AG09319 (cell line): ENCODE data around the gene GPA33.

Experiments used
- DNase-seq: peaks from one replicate; pipeline ENCODE4 v3.0.0-alpha.2; 2010; ENCODE audit warnings: low read depth; ENCODE audit errors: extremely low read depth
- TF ChIP-seq, protein P1 (sequence below): IDR thresholded peaks from 2 replicates; pipeline ENCODE4 v1.5.1; 2011; ENCODE audit warnings: low read depth, mild to moderate bottlenecking, inconsistent platforms, low read length, moderate library complexity

GPA33 gene

DNA sequence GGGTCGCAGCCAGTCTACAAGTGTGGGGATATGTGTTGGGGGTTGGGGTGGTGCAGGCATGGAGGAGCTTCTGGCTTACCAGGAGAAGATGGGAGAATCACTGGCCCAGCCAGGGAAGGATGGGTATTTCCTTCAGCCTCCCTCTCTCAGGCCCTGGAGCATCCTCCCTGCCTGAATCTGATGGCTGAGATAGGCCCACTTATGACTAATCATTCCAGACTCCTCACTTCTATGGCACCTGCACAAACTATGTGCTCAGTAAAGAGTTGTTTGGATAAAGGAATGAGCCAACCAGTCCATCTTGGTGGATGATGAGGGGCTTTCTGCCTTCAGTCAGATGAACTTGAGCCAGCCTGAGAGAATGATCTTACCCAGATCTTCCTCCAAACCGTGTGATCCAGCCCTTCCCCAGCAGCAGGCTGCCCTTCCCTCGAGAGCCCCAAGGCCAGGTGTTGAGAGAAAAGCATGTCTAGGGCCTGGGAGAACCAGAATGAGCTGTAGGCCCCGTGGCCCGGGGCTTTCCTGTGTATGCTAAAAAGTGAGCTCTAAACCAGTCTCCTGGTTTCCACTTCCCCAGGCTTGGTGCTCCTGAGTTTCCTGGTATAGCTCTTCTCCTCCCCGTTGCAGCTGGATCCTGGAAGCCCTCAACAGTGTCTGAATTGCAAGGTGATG, 1.3 kb downstream of the GPA33 start:
- TF ChIP-seq, protein P1, sequence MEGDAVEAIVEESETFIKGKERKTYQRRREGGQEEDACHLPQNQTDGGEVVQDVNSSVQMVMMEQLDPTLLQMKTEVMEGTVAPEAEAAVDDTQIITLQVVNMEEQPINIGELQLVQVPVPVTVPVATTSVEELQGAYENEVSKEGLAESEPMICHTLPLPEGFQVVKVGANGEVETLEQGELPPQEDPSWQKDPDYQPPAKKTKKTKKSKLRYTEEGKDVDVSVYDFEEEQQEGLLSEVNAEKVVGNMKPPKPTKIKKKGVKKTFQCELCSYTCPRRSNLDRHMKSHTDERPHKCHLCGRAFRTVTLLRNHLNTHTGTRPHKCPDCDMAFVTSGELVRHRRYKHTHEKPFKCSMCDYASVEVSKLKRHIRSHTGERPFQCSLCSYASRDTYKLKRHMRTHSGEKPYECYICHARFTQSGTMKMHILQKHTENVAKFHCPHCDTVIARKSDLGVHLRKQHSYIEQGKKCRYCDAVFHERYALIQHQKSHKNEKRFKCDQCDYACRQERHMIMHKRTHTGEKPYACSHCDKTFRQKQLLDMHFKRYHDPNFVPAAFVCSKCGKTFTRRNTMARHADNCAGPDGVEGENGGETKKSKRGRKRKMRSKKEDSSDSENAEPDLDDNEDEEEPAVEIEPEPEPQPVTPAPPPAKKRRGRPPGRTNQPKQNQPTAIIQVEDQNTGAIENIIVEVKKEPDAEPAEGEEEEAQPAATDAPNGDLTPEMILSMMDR, result no peak
- no peak for DNase-seq

DNA sequence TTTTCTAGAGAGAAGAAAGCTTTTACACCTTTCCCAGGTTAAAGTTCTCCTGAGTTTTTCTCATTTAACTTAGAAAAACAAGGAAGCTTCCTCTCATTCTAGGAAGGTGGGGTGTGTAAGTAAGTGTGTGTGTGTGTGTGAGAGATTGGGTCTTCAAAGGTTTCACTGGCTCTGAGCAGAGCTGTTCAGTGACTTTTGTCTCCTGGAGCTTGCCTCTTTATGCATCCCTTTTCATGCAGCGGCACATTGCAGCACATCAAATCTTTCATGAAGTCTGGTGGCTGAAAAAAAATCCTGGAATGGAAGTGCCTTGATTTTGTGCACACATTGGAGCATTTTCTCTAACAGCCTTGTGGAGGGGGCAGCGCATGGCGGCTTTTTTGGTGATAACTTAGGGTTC, 3.4 kb downstream of the GPA33 start:
- DNase-seq, result no peak
- TF ChIP-seq, protein P1, result no peak

DNA sequence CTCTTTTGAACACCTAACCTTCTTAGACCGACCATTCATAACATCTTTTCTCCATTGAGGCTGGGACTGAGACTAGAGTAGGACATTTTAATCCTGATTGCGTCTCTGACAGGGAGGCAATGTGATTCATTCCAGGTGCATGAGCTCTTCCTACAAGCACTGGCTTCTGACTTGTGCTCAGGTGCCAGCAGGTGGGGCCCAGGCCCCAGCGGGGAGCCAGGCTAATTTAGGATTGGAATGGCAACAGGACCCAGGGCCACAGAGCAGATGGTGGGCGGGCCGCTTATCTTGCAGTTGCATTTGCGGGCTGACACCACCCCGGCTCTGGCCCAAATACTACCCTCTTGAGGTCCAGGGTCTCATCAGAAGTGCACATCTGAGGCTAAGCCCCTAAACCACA, 4.1 kb downstream of the GPA33 start:
- DNase-seq, result no peak
- TF ChIP-seq, protein P1, result no peak

DNA sequence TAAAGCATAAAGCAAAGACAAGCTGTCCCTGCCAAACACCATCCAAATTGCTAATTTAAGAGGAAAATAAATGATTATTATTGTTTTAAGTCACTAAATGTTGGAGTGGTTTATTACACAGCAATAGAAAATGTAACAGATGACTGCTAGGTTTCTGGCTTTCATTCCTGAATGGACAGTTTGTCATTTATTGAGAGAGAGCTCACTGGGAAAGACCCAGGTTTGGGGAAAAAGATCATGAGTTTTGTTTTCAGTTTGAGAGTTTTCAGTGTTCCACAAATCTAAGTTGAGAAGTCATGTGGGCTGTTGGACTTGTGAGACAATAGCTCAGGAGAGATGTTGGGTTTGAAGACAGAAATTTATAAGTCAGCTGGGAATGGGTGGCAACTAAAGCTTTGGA, 5.4 kb downstream of the GPA33 start:
- no peak for DNase-seq

DNA sequence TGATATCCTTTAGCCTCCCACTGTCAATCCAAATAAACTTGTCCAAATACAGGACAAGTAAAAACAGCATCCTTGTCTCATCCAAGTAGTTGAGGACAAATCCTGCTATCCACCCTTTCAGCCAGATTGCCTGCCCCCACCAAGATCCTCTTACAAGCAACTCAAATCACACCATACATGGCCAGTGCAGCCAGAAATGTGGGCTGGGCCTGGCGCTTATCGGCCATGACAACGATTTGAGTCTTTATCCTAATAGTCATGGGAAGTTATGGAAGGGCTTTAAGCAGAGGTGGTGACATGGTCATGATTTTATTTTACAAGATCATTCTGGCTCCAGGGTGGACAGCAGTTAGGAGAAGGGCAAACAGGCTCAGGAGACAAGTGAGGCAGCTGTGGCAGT, 6.3 kb downstream of the GPA33 start:
- DNase-seq, result no peak
- TF ChIP-seq, protein P1, result no peak

More for the DNA sequence above, 5.4 kb downstream of the GPA33 start:
- TF ChIP-seq, protein P1, result no peak

DNA sequence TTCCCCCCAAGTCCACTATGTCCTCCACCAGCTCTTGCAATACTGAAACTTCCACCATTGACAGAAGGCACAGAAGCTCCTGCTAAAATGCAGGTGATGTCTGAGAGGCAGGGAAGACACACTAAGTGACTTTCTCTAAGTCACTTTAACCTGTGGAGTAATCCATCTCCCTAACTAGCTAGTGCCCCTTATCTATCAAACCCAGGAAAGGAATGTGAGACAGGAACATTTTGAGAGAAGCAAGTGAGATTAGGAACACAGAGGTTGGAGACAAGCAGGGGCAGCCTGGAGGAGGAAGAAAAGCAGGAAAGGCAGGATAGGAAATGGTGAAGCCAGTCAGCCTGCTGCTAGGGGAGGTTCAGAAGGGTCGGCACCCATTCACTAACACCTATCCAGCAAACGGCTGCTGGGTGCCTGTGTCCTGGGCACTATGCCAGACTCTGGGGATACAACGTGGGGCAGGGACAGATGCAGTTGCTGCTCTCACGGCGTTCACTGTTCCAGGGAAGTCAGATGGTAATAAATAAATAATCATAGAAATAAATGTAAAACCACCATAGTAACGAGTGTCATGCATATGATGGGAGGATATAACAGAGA, 7.0 kb downstream of the GPA33 start:
- TF ChIP-seq, protein P1, result no peak
- no peak for DNase-seq

DNA sequence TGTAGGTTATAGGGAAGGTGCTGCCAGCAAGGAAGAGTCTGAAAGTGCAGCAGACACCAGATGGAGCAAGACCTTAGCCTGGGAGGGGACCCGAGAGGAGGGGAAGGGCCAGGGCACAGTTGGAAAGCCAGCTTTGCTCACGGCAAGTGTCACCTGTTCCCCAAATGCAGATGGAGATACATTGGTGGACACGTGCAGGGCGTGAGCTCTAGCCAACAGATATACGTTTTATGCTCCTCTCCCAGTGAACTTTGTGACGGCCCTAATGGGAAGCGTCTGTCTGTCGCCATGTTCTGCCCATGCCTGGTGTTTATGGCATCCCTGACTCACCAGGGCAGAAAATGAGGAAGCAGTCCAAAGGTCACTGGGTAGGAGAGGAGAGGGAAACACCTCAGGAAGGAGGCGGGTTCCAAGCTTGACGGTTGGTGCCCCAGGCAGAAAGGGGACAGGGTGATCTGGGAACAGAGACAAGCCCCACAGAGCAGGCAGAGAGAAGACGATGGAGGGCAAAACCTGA, 7.6 kb downstream of the GPA33 start:
- TF ChIP-seq, protein P1, result no peak
- DNase-seq, result no peak
